AML-193 (cell line): ENCODE data around the gene ULK1.

Source experiments
- DNase-seq, 2 experiments: peaks; one replicate each; lab custom pipeline; 2025; lab: John Stamatoyannopoulos, UW

Gene ULK1

GRCh38 chr12:131908092-131909080 lies 14.0 kb downstream of the ULK1 start:
- DNase-seq: no peak

- no peak for DNase-seq
These were observed 14.8 kb downstream of the ULK1 start for GRCh38 chr12:131909081-131909751.

- no peak for DNase-seq
These were observed 15.4 kb downstream of the ULK1 start for GRCh38 chr12:131909752-131910219.

GRCh38 chr12:131910302-131911027 lies 16.0 kb downstream of the ULK1 start:
- no peak for DNase-seq

- no peak for DNase-seq
These were observed 16.7 kb downstream of the ULK1 start for GRCh38 chr12:131911028-131911650.

GRCh38 chr12:131911851-131912477 lies 17.5 kb downstream of the ULK1 start:
- no peak for DNase-seq

- no peak for DNase-seq
These were observed 18.3 kb downstream of the ULK1 start for GRCh38 chr12:131912518-131913274.

- DNase-seq: no peak
These were observed 19.2 kb downstream of the ULK1 start for GRCh38 chr12:131913666-131914065.

GRCh38 chr12:131914179-131914702 lies 19.8 kb downstream of the ULK1 start:
- DNase-seq: no peak

- no peak for DNase-seq
These were observed 20.7 kb downstream of the ULK1 start for GRCh38 chr12:131915000-131915689.

- DNase-seq: no peak
These were observed 21.4 kb downstream of the ULK1 start for GRCh38 chr12:131915823-131916222.

- DNase-seq: no peak
These were observed 22.1 kb downstream of the ULK1 start for GRCh38 chr12:131916306-131917138.

- DNase-seq: no peak
These were observed 22.8 kb downstream of the ULK1 start for GRCh38 chr12:131917139-131917710.

- no peak for DNase-seq
These were observed 23.4 kb downstream of the ULK1 start for GRCh38 chr12:131917711-131918306.

GRCh38 chr12:131918311-131919050 lies 24.1 kb downstream of the ULK1 start:
- no peak for DNase-seq

- DNase-seq: no peak
These were observed 24.6 kb downstream of the ULK1 start for GRCh38 chr12:131919051-131919347.

- DNase-seq: no peak
These were observed 25.1 kb downstream of the ULK1 start for GRCh38 chr12:131919366-131920156.
